GM06990 (cell line): ENCODE data around the gene SCYGR8.
"Not testable (repeated sequence)": the region's sequence is repeated elsewhere in the genome, so short reads cannot be mapped to it uniquely, and the experiment has no call there.

Experiments used
- DNase-seq: peaks from one replicate; pipeline ENCODE4 v3.0.0-alpha.2; 2011; ENCODE audit not compliant: insufficient read length; ENCODE audit errors: extremely low read depth
- H3K27me3 ChIP-seq: replicated peaks from 2 replicates; pipeline ENCODE4 v1.6.0; 2011; ENCODE audit warnings: low read length; ENCODE audit not compliant: control insufficient read depth, insufficient read depth
- H3K36me3 ChIP-seq: 2 replicates; pipeline ENCODE4 v1.5.1; 2011; ENCODE audit warnings: low read length; ENCODE audit not compliant: control insufficient read depth, insufficient read depth
- H3K4me3 ChIP-seq: replicated peaks from 2 replicates; pipeline ENCODE4 v1.5.1; 2011; ENCODE audit warnings: low read depth, mild to moderate bottlenecking, control low read depth, low read length
- TF ChIP-seq, protein P1 (sequence below): IDR thresholded peaks from 2 replicates; pipeline ENCODE4 v1.5.1; 2011; ENCODE audit warnings: low read length, control low read depth, mild to moderate bottlenecking, inconsistent platforms; ENCODE audit not compliant: insufficient read depth, poor library complexity, severe bottlenecking

Gene SCYGR8

GRCh38 chr2:227719641-227720040, 26.1 kb upstream of the SCYGR8 start:
- Histone ChIP-seq H3K27me3 (no peaks in the 10 kb centered on the region), H3K36me3 (no peaks in the 10 kb centered on the region), H3K4me3 (no peak overlapping the region)
- TF ChIP-seq, protein P1, sequence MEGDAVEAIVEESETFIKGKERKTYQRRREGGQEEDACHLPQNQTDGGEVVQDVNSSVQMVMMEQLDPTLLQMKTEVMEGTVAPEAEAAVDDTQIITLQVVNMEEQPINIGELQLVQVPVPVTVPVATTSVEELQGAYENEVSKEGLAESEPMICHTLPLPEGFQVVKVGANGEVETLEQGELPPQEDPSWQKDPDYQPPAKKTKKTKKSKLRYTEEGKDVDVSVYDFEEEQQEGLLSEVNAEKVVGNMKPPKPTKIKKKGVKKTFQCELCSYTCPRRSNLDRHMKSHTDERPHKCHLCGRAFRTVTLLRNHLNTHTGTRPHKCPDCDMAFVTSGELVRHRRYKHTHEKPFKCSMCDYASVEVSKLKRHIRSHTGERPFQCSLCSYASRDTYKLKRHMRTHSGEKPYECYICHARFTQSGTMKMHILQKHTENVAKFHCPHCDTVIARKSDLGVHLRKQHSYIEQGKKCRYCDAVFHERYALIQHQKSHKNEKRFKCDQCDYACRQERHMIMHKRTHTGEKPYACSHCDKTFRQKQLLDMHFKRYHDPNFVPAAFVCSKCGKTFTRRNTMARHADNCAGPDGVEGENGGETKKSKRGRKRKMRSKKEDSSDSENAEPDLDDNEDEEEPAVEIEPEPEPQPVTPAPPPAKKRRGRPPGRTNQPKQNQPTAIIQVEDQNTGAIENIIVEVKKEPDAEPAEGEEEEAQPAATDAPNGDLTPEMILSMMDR = no peak
- DNase-seq = no peak

- TF ChIP-seq, protein P1 = no peak
- Histone ChIP-seq H3K27me3 (no peaks in the 10 kb centered on the region), H3K4me3 (no peak overlapping the region), H3K36me3 (no peaks in the 10 kb centered on the region)
- DNase-seq = no peak
Observed at GRCh38 chr2:227720680-227721079, 25.0 kb upstream of the SCYGR8 start.

DNA sequence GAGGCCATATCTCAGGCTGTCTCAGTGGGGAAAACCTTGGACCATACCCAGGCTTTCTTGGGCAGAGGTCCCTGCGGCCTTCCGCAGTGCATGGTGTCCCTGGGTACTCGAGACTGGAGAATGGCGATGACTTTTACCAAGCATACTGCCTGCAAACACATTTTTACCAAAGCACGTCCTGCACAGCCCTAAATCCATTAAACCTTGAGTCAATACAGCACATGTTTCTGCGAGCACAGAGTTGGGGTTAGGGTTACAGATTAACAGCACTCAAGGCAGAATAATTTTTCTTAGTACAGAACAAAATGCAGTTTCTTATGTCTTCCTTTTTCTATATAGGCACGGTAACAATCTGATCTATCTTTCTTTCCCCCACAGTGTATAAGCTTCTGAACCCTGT, 22.9 kb upstream of the SCYGR8 start:
- DNase-seq, H3K36me3 ChIP-seq: not testable (repeated sequence)

GRCh38 chr2:227724394-227725039, 21.2 kb upstream of the SCYGR8 start, which contains the start of gene SCYGR6:
SCYGR6 (minus strand) TSS chr2:227724757; CDS start chr2:227724757, 0 bp downstream.
- TF ChIP-seq, protein P1 = no peak
- no peak for DNase-seq
- H3K27me3 ChIP-seq = no peaks in the 10 kb centered on the region
- no peak within 1 kb of the TSS for H3K4me3 ChIP-seq
- H3K36me3 ChIP-seq = no peaks in the 10 kb centered on the region

More for the DNA sequence above, 22.9 kb upstream of the SCYGR8 start:
- H3K4me3 ChIP-seq, H3K27me3 ChIP-seq: not testable (repeated sequence)

GRCh38 chr2:227728035-227728434, 17.7 kb upstream of the SCYGR8 start, which contains the start of gene SCYGR7:
SCYGR7 (plus strand) TSS chr2:227728335; CDS start chr2:227728335, 0 bp downstream.
- H3K4me3 ChIP-seq = no peak within 1 kb of the TSS
- no peaks in the 10 kb centered on the region for H3K36me3 ChIP-seq
- no peaks in the 10 kb centered on the region for H3K27me3 ChIP-seq
- no peak for DNase-seq
- TF ChIP-seq, protein P1 = no peak

DNA sequence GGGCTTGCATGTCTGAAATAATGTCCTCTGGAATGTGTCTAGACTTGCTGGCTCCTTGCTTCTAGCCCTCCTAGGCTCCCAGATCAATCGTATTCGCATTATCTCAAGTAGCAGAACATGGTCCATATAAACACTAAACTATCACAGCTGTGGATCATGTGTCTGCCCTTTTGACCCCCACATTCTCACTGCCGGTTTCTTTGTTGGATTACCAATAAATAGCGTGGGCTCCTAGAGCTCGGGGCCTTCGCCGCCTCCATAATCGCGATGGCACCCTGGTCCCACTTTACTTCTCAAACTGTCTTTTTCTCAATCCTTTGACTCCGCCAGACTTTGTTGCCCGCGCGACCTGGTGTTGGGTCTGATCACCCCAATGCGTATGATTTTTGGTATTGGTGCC, 6.3 kb upstream of the SCYGR8 start:
- Histone ChIP-seq H3K27me3 (no peaks in the 10 kb centered on the region; the same call in 1 of the 2 replicates), H3K36me3 (no peaks in the 10 kb centered on the region), H3K4me3 (no peak overlapping the region)
- no peak for DNase-seq
- TF ChIP-seq, protein P1 = no peak
